ENCODE results near the gene KLHL7. TPM values are rescaled to one million over a fixed set of nuclear protein-coding genes. Genes with fewer than 3 reads are reported as not detected.

The KLHL7 gene, protein sequence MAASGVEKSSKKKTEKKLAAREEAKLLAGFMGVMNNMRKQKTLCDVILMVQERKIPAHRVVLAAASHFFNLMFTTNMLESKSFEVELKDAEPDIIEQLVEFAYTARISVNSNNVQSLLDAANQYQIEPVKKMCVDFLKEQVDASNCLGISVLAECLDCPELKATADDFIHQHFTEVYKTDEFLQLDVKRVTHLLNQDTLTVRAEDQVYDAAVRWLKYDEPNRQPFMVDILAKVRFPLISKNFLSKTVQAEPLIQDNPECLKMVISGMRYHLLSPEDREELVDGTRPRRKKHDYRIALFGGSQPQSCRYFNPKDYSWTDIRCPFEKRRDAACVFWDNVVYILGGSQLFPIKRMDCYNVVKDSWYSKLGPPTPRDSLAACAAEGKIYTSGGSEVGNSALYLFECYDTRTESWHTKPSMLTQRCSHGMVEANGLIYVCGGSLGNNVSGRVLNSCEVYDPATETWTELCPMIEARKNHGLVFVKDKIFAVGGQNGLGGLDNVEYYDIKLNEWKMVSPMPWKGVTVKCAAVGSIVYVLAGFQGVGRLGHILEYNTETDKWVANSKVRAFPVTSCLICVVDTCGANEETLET
- total RNA-seq (2014; rRNA removed; shearing (Covaris generic)) = 44.3 and 60.7 TPM in 2 replicates
- polyA plus RNA-seq (2015; cell fraction: cytosol; rRNA removed) = 51.8 and 53.2 TPM in 2 replicates
- polyA plus RNA-seq (2015; cell fraction: nucleus; rRNA removed) = 22.4 and 23.5 TPM in 2 replicates

DNA sequence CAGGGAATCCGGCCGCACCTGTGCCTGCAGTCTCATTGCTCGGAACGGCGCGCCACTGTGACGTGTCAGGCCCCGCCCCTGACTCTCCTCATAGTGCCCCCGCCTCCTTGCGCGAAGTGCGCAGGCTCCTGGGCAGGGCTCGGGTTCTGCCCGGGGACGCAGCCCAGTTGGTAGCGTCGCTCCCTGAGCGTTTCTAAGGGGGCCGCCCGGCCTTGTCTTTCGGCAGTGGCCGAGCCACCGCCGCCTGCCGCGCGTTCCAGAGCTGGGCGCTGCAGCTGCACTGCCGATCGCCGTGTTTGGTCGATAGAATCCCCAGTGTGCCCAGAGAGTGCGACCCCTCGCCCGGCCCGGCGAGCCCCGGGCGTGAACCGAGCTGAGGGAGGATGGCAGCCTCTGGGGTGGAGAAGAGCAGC lies at the start of gene KLHL7:
TSS of gene KLHL7 (plus strand) at position 142 of the 413 bp plus-strand sequence. CDS start at position 384, 242 bp downstream.
- DNase-seq (ENCODE audit: low read depth, low spot score) = peak; percentile 96
- in situ Hi-C loops (cut with HindIII; ENCODE audit: low pct_unique_long_range_greater_than_20kb, low sequenced_read_pairs) = no loop called here

DNA sequence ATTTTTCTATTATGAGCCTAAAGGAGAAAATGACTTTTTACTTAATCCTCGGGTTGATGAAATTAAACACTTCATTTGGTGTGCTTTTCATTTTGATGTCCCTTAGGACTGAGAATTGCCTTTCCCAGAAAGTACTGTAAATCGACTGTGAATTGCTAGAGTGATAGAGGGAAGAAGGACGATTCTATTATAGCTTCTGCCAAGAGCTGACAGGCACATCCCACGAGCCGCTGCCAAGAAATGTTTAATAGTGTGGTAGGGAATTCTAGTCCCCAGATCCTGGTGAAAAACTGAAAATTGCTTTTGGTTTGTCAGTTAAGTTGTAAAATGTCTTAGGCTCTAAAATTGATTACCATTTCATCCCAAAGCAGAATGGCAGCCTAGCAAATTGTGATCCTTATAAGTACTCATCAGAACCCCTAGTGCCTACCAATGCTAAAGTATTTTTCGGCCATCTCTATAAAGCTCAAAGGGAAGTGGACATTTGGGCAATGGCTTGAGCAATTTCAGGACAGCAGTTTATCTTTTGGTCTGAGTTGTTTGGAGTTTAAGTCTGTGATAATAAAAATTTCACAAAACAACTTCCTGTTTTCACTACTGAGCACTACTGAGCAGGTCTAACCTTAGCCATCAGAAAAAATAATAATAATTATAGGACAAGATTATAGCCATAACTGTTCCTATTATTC lies 47.0 kb upstream of the KLHL7 start:
- in situ Hi-C loops (cut with HindIII; ENCODE audit: low pct_unique_long_range_greater_than_20kb, low sequenced_read_pairs) = no loop called here
- DNase-seq (ENCODE audit: low read depth, low spot score) = peak; percentile 32

- in situ Hi-C loops (cut with HindIII; ENCODE audit: low pct_unique_long_range_greater_than_20kb, low sequenced_read_pairs) = no loop called here
- no peak for DNase-seq (ENCODE audit: low read depth, low spot score)
These were observed 44.3 kb upstream of the KLHL7 start for GRCh38 chr7:23061327-23061726.

GRCh38 chr7:23062452-23062851 lies 43.1 kb upstream of the KLHL7 start:
- DNase-seq (ENCODE audit: low read depth, low spot score) = peak; percentile 95
- in situ Hi-C loops (cut with HindIII; ENCODE audit: low pct_unique_long_range_greater_than_20kb, low sequenced_read_pairs) = no loop called here

DNA sequence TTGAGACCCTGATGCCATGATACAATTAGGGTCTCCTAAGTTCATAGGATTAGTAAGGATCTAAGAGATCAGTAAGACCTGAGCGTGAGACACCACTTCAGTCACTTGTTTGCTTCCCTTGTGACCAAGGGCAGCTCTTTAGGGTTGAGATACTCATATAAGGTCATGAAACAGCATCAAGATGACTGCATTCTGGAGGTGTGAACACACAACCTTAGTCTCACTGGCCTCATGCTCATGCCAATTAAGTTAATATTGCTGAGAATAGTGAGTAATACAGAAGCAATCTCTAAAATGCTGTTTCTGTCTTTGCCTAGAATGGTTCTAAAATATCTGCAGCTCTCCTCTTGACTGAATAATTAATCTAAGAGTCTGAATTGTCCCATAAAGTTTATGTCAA lies 39.6 kb upstream of the KLHL7 start:
- no peak for DNase-seq (ENCODE audit: low read depth, low spot score)

DNA sequence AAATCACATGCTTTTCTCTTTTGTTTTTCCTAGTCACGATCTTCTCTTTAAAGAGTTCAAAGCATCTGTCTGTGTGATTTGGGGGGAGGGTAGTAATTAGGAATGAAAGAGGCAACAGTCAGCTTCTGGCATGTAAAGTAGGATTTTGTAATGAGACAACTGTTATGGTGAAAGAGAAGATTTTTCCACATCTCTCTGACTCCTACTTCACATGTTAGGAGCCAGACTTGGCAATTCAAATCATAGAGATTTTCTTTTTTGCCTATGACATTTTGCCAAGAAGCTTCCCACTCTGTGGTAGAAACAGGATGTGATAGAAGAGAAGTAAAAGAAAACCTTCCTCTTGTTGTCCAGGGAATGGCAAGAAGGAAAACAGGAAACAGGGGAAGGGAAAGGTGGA lies 38.3 kb upstream of the KLHL7 start:
- in situ Hi-C loops (cut with HindIII; ENCODE audit: low pct_unique_long_range_greater_than_20kb, low sequenced_read_pairs) = no loop called here
- peak; percentile 46 for DNase-seq (ENCODE audit: low read depth, low spot score)

More for the DNA sequence above, 39.6 kb upstream of the KLHL7 start:
- in situ Hi-C loops (cut with HindIII; ENCODE audit: low pct_unique_long_range_greater_than_20kb, low sequenced_read_pairs) = no loop called here

- peak; percentile 80 for DNase-seq (ENCODE audit: low read depth, low spot score)
- in situ Hi-C loops (cut with HindIII; ENCODE audit: low pct_unique_long_range_greater_than_20kb, low sequenced_read_pairs) = no loop called here
These were observed 33.5 kb upstream of the KLHL7 start for GRCh38 chr7:23072048-23072447.

- in situ Hi-C loops (cut with HindIII; ENCODE audit: low pct_unique_long_range_greater_than_20kb, low sequenced_read_pairs) = no loop called here
- peak; percentile 52 for DNase-seq (ENCODE audit: low read depth, low spot score)
These were observed 32.7 kb upstream of the KLHL7 start for GRCh38 chr7:23072922-23073321.

GRCh38 chr7:23074443-23075261 lies 30.9 kb upstream of the KLHL7 start:
- in situ Hi-C loops (cut with HindIII; ENCODE audit: low pct_unique_long_range_greater_than_20kb, low sequenced_read_pairs) = no loop called here
- DNase-seq (ENCODE audit: low read depth, low spot score) = peak; percentile 42

DNA sequence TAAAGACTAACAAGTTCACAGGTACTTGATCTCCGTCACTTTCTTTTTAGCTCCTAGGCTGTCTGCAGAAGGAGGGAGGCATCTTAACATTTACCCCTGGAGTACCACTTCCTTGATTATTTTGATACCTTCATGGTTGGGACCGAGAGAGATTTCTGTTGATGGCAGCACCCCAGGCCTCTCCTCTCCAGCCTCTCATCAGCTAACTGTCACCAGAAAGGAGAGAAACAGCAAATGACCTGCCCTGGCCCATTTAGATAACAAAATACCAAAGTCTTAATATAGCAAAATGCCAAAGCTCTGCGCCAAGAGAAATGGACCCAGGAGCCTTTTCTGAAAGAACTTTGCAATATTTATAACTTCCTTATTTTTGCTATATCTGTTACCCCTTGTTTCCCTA lies 30.0 kb upstream of the KLHL7 start:
- no peak for DNase-seq (ENCODE audit: low read depth, low spot score)
- in situ Hi-C loops (cut with HindIII; ENCODE audit: low pct_unique_long_range_greater_than_20kb, low sequenced_read_pairs) = no loop called here

GRCh38 chr7:23076772-23077171 lies 28.8 kb upstream of the KLHL7 start:
- in situ Hi-C loops (cut with HindIII; ENCODE audit: low pct_unique_long_range_greater_than_20kb, low sequenced_read_pairs) = no loop called here
- no peak for DNase-seq (ENCODE audit: low read depth, low spot score)

DNA sequence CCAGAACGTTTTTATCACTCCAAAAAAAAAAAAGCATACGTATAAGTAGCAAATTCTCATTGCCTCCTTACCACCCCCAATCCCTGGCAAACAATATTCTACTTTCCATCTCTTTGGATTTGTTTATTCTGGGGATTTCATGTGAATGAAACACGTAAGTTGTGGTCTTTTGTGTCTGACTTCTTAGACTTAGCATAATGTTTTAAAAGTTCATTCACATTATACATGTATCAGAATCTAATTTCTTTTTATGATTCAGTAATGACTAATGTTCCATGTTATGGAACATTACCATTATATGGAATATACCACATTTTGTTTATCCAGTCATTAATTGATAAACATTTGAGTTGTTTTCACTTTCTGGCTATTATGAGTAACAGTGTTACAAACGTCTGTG lies 12.5 kb upstream of the KLHL7 start:
- no peak for DNase-seq (ENCODE audit: low read depth, low spot score)
- in situ Hi-C loops (cut with HindIII; ENCODE audit: low pct_unique_long_range_greater_than_20kb, low sequenced_read_pairs) = no loop called here

- in situ Hi-C loops (cut with HindIII; ENCODE audit: low pct_unique_long_range_greater_than_20kb, low sequenced_read_pairs) = no loop called here
- DNase-seq (ENCODE audit: low read depth, low spot score) = no peak
These were observed 12.0 kb upstream of the KLHL7 start for GRCh38 chr7:23093546-23093945.

DNA sequence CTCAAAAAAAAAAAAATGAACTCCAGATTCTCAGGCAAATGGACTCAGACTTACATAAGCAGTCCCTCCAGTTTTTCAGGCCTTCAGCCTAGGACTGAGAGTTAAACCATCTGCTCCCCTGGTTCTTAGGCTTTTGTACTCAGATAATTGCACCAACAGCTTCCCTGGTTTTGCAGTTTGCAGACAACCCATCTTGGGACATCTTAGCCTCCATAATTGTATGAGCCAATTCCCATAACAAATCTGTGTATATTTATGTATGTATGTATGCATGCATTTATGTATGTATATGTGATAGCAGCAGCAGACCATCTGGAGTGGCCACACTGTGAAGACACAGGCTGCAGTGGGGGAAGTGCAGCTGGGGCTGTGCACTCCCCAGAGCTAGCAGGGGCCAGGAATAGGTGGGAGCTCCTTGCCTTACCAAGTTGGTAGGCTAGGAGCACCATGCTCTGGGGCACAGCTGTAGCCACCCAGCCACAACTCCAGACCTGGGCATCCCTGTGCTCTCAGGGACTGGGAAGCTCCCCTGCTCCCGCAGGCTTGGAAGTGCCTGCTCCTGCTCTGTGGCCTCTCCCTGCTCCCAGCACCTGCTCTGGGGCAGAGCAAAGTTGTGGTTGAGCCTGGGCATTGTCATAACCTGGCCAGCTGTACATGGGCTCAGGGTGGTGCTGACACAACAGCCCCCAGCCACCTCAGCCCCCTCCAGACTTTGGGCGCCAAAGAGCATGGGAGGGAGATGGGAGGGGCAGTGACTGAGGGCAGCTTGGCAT lies 8.9 kb upstream of the KLHL7 start:
- in situ Hi-C loops (cut with HindIII; ENCODE audit: low pct_unique_long_range_greater_than_20kb, low sequenced_read_pairs) = no loop called here
- DNase-seq (ENCODE audit: low read depth, low spot score) = no peak

DNA sequence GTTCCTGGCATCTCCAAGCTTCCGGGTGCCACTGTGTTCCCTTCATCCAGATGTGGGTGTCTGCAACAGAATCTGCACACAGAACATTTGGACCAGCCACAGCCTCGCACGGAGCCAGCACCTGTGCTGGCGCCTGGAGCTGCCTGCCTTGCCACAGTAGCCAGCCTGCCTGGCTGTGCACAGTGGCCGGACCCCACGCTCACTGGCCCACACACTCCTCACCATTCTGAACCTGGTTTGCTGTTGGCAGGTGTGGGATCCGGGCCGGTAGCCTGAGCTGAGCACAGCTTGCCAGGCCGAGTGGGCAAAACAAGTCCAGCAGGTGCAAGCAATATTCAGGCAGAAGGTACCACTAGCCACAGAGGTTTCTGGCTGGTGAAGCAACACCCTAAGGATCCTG lies 7.6 kb upstream of the KLHL7 start:
- in situ Hi-C loops (cut with HindIII; ENCODE audit: low pct_unique_long_range_greater_than_20kb, low sequenced_read_pairs) = no loop called here
- no peak for DNase-seq (ENCODE audit: low read depth, low spot score)

- in situ Hi-C loops (cut with HindIII; ENCODE audit: low pct_unique_long_range_greater_than_20kb, low sequenced_read_pairs) = no loop called here
- DNase-seq (ENCODE audit: low read depth, low spot score) = peak; percentile 40
These were observed 7.1 kb upstream of the KLHL7 start for GRCh38 chr7:23098460-23098859.

DNA sequence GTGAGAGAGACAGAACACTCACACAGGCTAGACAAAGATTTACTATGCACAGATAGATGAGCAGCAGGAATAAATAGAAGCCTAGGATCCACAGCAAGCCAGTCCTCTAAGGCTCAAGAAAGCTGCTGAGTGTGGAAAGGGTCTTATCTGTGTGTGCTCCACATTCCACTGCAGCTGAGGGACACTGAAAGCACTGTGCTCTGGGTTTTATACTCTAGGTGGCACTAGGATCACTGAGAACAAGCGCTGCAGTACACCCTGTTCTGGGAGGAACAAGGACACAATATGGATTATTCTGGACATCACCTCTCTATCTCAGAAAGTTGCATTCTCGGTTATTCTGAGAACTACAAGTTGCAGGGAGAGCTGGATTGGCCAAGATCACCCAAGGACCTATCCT lies 4.9 kb upstream of the KLHL7 start:
- in situ Hi-C loops (cut with HindIII; ENCODE audit: low pct_unique_long_range_greater_than_20kb, low sequenced_read_pairs) = no loop called here
- peak; percentile 81 for DNase-seq (ENCODE audit: low read depth, low spot score)
